Measurements from ENCODE around the gene GRAMD1B.

DNA sequence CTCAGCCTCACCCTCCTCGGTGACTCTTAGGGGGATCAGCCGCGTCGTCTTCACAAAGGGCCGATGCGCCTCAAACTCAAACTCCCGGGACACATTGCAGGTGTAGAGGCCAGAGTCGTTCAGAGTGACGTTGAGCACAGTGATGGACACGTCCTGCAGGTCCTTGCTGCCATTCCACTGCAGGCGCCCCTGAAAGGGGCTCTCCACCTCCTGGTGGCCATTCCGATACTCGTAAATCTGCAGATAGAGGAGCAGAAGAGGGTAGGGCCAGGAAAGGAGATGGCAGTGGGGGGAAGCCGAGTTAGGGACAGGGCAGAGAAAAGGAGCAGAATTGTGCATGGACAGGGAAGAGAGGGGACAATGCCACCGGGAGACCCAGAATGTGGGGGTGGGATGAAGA is 212.4 kb downstream of the GRAMD1B start:
- TF ChIP-seq, protein P1, sequence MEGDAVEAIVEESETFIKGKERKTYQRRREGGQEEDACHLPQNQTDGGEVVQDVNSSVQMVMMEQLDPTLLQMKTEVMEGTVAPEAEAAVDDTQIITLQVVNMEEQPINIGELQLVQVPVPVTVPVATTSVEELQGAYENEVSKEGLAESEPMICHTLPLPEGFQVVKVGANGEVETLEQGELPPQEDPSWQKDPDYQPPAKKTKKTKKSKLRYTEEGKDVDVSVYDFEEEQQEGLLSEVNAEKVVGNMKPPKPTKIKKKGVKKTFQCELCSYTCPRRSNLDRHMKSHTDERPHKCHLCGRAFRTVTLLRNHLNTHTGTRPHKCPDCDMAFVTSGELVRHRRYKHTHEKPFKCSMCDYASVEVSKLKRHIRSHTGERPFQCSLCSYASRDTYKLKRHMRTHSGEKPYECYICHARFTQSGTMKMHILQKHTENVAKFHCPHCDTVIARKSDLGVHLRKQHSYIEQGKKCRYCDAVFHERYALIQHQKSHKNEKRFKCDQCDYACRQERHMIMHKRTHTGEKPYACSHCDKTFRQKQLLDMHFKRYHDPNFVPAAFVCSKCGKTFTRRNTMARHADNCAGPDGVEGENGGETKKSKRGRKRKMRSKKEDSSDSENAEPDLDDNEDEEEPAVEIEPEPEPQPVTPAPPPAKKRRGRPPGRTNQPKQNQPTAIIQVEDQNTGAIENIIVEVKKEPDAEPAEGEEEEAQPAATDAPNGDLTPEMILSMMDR (IDR thresholded peaks at IDR 0.05): no peak
- TF ChIP-seq POLR2A (IDR thresholded peaks at IDR 0.05): no peak
